ENCODE data around the gene DUOX2.

Gene DUOX2

DNA sequence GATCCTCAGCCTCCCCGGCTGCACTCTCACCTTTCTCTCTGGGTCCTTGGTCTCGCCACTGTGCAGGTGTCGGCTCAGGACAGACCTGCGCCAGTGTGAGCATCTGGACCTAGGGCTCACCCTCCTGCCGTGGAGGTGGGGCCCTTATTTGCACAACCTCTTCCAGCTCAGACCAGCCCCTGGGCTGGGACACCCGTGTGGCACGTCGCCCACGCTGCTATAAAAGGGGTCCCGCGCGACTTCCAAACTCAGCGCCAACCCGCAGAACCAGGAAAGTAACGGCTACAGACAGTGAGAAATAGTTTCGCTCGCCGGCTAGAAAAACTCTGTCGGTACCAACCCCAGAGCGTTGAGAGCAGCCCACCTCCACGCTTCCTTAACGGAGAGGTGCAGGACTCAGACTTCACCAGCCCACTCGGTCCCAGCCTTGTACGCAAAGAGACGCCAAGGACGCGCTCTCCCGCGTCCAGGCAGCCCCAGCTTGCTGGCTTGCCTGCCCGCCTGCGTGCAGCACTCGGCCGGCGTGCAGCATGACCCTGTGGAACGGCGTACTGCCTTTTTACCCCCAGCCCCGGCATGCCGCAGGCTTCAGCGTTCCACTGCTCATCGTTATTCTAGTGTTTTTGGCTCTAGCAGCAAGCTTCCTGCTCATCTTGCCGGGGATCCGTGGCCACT, at the start of gene DUOX2, which contains the start of gene DUOXA2:
Gene DUOX2, minus strand, starts transcription at position 97 of the 675 bp plus-strand sequence. CDS start 761 bp downstream, outside the sequence.
Gene DUOXA2, plus strand, starts transcription at position 251 of the 675 bp plus-strand sequence. Its CDS starts 280 bp downstream, at position 531.
- H3K27ac ChIP-seq: no peak within 1 kb of the TSS
- TF ChIP-seq, protein P1, sequence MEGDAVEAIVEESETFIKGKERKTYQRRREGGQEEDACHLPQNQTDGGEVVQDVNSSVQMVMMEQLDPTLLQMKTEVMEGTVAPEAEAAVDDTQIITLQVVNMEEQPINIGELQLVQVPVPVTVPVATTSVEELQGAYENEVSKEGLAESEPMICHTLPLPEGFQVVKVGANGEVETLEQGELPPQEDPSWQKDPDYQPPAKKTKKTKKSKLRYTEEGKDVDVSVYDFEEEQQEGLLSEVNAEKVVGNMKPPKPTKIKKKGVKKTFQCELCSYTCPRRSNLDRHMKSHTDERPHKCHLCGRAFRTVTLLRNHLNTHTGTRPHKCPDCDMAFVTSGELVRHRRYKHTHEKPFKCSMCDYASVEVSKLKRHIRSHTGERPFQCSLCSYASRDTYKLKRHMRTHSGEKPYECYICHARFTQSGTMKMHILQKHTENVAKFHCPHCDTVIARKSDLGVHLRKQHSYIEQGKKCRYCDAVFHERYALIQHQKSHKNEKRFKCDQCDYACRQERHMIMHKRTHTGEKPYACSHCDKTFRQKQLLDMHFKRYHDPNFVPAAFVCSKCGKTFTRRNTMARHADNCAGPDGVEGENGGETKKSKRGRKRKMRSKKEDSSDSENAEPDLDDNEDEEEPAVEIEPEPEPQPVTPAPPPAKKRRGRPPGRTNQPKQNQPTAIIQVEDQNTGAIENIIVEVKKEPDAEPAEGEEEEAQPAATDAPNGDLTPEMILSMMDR (conservative IDR thresholded peaks at IDR 0.05): no peak

DNA sequence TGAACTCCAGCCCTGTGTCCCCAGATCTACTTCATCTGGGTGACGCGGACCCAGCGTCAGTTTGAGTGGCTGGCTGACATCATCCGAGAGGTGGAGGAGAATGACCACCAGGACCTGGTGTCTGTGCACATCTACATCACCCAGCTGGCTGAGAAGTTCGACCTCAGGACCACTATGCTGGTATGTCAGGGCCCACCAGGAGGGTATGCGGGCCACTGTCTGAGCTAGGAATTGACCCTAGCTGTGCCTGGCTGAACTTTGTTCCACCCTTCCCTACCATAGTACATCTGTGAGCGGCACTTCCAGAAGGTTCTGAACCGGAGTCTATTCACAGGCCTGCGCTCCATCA, 49.5 kb upstream of the DUOX2 start:
- TF ChIP-seq, protein P1 (conservative IDR thresholded peaks at IDR 0.05): no peak
- no peak overlapping the region for H3K27ac ChIP-seq

DNA sequence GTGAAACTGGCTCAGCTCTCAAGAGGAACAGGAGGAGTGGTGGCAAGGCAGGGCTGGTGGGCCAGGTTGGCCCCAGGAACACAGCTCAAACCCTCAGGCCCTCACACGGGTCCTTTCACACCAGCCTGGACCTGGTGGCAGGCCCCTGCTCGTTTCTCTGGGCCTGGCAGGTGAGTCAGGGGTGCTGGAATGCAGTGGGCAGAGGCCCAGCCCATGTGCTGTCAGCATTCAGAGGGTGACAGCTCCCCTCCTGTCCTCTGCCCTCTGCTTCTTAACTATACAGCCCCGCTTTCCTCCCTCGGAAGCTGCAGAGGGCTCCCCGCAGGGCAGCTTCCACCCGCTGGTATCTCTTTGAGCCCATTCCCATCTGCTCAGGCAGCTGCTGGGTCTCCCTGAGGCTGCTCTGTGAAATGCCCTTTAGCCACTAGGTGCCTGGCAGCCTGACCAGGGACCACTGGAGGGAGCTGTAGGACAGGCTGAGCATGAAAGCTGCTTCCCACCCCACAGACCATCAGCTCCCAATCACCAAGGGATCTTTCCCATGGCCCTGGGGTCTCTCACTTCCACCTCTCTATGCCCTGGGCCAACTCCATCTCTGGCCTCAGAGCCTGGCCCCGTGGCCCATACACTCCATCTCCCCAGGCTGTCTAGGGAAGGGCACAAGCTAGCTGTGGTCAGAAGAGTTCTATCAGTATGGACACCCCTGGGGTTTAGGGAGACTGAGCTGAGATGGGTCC, 49.0 kb upstream of the DUOX2 start:
- H3K27ac ChIP-seq: no peak overlapping the region
- TF ChIP-seq, protein P1 (conservative IDR thresholded peaks at IDR 0.05): peak; percentile 90

DNA sequence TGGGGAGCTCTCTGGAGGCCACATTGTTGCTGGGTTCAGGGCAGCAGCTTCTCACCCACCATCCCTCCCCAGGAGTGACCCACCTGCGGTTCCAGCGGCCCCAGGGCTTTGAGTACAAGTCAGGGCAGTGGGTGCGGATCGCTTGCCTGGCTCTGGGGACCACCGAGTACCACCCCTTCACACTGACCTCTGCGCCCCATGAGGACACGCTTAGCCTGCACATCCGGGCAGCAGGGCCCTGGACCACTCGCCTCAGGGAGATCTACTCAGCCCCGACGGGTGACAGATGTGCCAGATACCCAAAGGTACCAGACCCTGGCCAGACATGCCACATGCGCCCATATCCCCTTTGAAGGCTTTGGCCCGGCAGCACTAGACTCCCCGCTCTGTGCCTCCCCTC, 47.7 kb upstream of the DUOX2 start:
- TF ChIP-seq, protein P1 (conservative IDR thresholded peaks at IDR 0.05): no peak
- H3K27ac ChIP-seq: no peak overlapping the region

DNA sequence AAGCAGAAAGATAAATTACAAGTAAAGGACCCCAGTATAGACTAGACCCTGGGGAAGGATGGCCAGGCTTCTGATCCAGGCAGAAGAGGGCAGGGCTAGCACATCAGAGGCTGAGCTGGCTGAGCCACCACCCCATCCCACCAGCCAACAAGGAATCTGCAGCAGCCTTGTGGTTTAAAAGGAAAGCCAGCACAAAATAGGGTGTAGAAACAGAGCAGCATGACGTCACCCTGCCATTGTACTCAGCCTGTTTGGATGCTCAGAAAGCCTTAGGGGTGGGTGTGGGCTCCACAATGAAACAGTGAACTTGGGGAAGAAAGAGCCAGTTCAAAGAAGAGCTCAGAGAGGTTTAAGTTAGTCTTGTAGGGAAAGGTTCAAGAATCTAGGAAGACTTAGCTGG, 44.0 kb upstream of the DUOX2 start:
- H3K27ac ChIP-seq: no peak overlapping the region
- TF ChIP-seq, protein P1 (conservative IDR thresholded peaks at IDR 0.05): no peak

DNA sequence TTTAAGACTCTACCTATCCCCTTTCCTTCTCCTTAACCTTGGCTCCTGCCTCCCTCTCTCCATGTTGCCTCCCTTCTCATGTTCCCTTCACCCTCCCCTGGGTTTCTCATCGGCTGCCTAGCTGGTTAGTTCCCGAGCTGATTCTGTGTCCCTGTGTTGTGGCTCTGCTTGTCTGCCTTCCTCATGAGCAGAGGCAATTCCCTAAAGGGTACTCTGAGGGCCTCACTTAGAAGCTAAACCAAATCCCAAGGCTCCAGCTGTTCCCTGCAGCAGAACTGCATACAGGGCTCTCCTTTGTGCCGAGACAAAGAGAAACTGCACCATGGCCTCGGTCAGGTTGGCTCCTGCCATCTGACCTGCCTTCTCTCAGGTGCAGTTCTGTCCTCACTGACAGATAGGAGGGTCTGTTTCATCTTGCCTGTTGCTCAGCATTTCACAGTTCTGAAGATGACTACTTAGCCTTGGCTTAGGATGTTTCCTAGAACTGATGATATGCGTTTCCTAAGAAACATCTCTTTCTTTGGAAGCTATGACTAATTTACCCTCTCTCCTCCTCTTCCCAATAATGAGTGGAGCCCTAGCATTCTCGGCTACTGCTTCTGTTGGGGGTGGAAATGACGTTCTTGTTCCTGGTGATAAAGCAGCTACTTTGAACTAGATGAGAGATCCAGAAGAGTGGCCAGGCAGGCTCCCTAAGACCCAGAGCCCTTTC, 42.9 kb upstream of the DUOX2 start:
- TF ChIP-seq, protein P1 (conservative IDR thresholded peaks at IDR 0.05): no peak
- H3K27ac ChIP-seq: no peak overlapping the region

DNA sequence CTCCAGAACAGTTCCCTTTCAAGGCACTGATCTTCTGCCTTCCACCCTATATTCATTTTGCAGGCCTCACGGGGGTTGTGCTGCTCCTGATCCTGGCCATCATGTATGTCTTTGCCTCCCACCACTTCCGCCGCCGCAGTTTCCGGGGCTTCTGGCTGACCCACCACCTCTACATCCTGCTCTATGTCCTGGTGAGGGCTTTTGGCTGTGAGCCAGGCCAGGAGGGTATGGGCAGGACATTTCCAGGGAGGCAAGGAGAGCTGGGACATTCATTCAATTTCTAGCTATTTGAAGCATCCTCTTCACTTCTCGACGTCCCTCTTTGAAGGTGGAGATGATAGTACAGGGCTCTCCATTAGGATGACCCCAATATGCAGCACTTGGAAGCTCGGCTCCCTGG, 41.8 kb upstream of the DUOX2 start:
- H3K27ac ChIP-seq: no peak overlapping the region
- TF ChIP-seq, protein P1 (conservative IDR thresholded peaks at IDR 0.05): no peak
